MCF 10A (cell line): Measurements from ENCODE around the gene ELMO1. TPM values are rescaled to one million over a fixed set of nuclear protein-coding genes. Genes with fewer than 3 reads are reported as not detected.

ENCODE experiments used
- BruUV-seq: library from RNA; stranded (reverse); fragments of 400-500 nt; replicated peaks from 2 replicates; lab custom pipeline; 2021; lab: Mats Ljungman, UMichigan
- CTCF ChIA-PET: fragments of 300-600 bp; sonication (Branson Sonifier 250); formaldehyde crosslinking; extraction: SDS; loops from one replicate; lab custom pipeline; 2021; ENCODE audit warnings: antibody characterized with exemption, inconsistent platforms; lab: Yijun Ruan, JAX
- POLR2A ChIA-PET: fragments of 300-600, 350-650 bp; sonication (Branson Sonifier 250); formaldehyde crosslinking; extraction: SDS; loops from one replicate; lab custom pipeline; 2020; ENCODE audit warnings: antibody characterized with exemption, inconsistent platforms; lab: Yijun Ruan, JAX
- DNase-seq: peaks from one replicate; pipeline ENCODE4 v3.0.0-alpha.2; 2018; ENCODE audit not compliant: unreplicated experiment
- H3K27ac Mint-ChIP-seq: one replicate; pipeline ENCODE4 v1.8.0; 2022; ENCODE audit warnings: mild to moderate bottlenecking, low read depth, mixed read lengths; ENCODE audit not compliant: unreplicated experiment
- H3K27me3 Mint-ChIP-seq: one replicate; pipeline ENCODE4 v1.8.0; 2022; ENCODE audit warnings: mixed read lengths; ENCODE audit not compliant: insufficient read depth, unreplicated experiment
- H3K36me3 Mint-ChIP-seq: one replicate; pipeline ENCODE4 v1.8.0; 2022; ENCODE audit warnings: mild to moderate bottlenecking, moderate library complexity, mixed read lengths; ENCODE audit not compliant: insufficient read depth, unreplicated experiment
- H3K4me1 Mint-ChIP-seq: one replicate; pipeline ENCODE4 v1.8.0; 2022; ENCODE audit warnings: mixed read lengths; ENCODE audit not compliant: insufficient read depth, unreplicated experiment
- H3K4me3 Mint-ChIP-seq: one replicate; pipeline ENCODE4 v1.8.0; 2022; ENCODE audit warnings: mild to moderate bottlenecking, moderate library complexity, mixed read lengths; ENCODE audit not compliant: unreplicated experiment
- H3K9me3 Mint-ChIP-seq: one replicate; pipeline ENCODE4 v1.8.0; 2022; ENCODE audit warnings: mixed read lengths; ENCODE audit not compliant: unreplicated experiment
- intact Hi-C: fragments of 100-400 bp; cut with micrococcal nuclease; formaldehyde crosslinking; loops from 2 replicates; pipeline ENCODE4 v1.14.1; 2022
- total RNA-seq: library from RNA; stranded (reverse); gene quantifications from 2 replicates; pipeline ENCODE4 v1.2.3, GENCODE V29; 2022
- TF ChIP-seq, protein P1 (sequence below): fragments of 200-600 bp; IDR thresholded peaks from one replicate; pipeline ENCODE4 v1.8.0; 2022; ENCODE audit warnings: antibody characterized with exemption, mild to moderate bottlenecking; ENCODE audit not compliant: unreplicated experiment

Gene ELMO1
- total RNA-seq, 1 experiment from 2014 or later: 0.30 TPM

DNA sequence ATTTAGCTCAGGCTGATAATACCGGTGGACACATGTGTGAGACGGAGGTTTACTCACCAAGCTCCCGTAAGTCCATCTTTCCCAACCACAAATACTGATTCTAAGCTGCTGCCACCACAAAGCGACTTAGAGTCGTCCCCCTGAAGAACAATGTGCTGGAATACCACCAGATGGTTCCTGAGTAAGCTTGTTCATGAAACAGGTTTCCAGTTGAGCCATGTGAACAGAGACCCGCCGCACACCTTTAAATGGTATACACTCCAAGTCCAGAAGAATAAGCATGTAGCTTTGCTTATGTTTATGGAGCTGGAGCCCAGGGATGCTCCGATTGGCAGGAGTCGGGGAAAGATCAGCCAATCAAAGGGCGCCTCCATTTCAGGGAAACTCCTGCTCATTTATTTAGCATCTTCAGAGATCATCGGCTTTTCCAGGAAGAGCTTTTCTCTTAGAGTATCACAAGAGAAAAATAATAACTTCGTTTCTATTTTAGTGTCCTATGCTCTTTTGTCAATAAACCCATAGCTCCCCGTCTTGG is 462.7 kb downstream of the ELMO1 start:
- H3K27ac Mint-ChIP-seq: no peak overlapping the region
- peaks cover 73% of the 10 kb centered on the region for H3K27me3 Mint-ChIP-seq
- H3K36me3 Mint-ChIP-seq: no peaks in the 10 kb centered on the region
- TF ChIP-seq, protein P1, sequence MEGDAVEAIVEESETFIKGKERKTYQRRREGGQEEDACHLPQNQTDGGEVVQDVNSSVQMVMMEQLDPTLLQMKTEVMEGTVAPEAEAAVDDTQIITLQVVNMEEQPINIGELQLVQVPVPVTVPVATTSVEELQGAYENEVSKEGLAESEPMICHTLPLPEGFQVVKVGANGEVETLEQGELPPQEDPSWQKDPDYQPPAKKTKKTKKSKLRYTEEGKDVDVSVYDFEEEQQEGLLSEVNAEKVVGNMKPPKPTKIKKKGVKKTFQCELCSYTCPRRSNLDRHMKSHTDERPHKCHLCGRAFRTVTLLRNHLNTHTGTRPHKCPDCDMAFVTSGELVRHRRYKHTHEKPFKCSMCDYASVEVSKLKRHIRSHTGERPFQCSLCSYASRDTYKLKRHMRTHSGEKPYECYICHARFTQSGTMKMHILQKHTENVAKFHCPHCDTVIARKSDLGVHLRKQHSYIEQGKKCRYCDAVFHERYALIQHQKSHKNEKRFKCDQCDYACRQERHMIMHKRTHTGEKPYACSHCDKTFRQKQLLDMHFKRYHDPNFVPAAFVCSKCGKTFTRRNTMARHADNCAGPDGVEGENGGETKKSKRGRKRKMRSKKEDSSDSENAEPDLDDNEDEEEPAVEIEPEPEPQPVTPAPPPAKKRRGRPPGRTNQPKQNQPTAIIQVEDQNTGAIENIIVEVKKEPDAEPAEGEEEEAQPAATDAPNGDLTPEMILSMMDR: no peak
- CTCF ChIA-PET: interaction anchor here (0.6 to 8.0 kb wide), 28 partner anchors 8 to 544 kb away, joined by 3 to 101 read pairs (median 3); no protein-coding TSS in a partner anchor
- BruUV-seq: no TSS peak
- POLR2A ChIA-PET: interaction anchor here (1.2 kb wide), 1 partner anchor 307 kb away, joined by 3 read pairs; no protein-coding TSS in a partner anchor
- intact Hi-C loops: no loop called here
- no peak for DNase-seq
- H3K4me3 Mint-ChIP-seq: no peak overlapping the region
- no peaks in the 10 kb centered on the region for H3K4me1 Mint-ChIP-seq
- H3K9me3 Mint-ChIP-seq: no peaks in the 10 kb centered on the region

DNA sequence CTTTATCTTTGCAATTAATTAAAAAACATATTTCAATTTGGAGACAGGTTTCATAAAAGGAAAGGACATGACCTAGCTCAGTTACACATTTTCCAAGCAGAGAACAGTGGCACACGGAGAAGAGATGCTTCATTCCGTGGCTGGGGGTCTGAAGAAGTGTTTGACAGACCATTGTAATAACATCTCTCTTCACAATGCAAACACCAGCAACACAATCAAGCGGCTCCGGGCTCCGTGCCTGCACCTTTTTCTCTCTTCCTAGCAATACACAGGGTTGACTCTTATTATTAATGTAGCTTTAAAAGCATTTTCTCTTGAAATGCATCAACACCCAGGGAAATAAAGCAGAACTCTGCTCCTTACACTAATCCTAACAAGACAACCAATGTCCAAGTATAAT is 463.3 kb downstream of the ELMO1 start:
- Mint-ChIP-seq H3K27ac (no peak overlapping the region), H3K36me3 (no peaks in the 10 kb centered on the region), H3K4me1 (no peaks in the 10 kb centered on the region), H3K4me3 (no peak overlapping the region), H3K9me3 (no peaks in the 10 kb centered on the region), H3K27me3 (peaks cover 73% of the 10 kb centered on the region)
- intact Hi-C loops: no loop called here
- ChIA-PET CTCF (interaction anchor here (0.6 to 8.0 kb wide), 20 partner anchors 7 to 544 kb away, joined by 3 to 101 read pairs (median 4); no protein-coding TSS in a partner anchor), POLR2A (interaction anchor here (1.2 kb wide), 1 partner anchor 306 kb away, joined by 3 read pairs; no protein-coding TSS in a partner anchor)
- DNase-seq: no peak
- TF ChIP-seq, protein P1: no peak
- BruUV-seq: no TSS peak

DNA sequence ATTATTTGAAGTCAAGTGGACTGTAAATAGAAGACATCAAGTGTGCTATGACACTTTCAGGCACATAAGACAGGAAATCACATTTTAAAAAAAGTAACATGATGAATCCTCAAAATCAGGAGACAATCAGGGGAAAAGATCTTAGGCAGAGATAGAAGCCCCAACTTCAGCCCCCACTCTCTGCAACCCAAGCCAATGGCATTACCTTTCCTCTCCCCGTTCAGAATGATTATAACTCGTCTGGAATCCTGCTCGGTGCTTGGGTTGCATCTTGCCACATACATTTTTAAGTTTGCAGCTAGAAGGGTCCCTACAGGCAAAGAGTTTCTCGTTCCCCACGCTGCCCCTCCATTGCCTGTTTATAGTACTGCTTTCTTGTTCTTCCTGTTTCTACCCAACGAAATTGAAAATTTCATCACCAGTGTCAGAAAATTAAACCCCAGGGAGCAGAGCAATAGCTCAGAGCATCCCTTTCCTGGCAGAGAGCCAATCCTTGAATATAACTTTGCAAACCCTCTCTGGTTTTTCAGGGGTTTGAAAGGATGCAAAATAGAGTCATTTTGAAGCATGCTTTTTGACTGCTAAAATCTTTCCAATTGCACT is 463.9 kb downstream of the ELMO1 start:
- no peak overlapping the region for H3K4me3 Mint-ChIP-seq
- H3K27me3 Mint-ChIP-seq: peaks cover 70% of the 10 kb centered on the region
- intact Hi-C loops: no loop called here
- no TSS peak for BruUV-seq
- TF ChIP-seq, protein P1: no peak
- no peaks in the 10 kb centered on the region for H3K9me3 Mint-ChIP-seq
- ChIA-PET CTCF (interaction anchor here (0.6 to 8.0 kb wide), 9 partner anchors 9 to 543 kb away, joined by 3 to 101 read pairs (median 6); no protein-coding TSS in a partner anchor), POLR2A (no interaction called here)
- no peaks in the 10 kb centered on the region for H3K36me3 Mint-ChIP-seq
- no peaks in the 10 kb centered on the region for H3K4me1 Mint-ChIP-seq
- H3K27ac Mint-ChIP-seq: no peak overlapping the region
- no peak for DNase-seq

DNA sequence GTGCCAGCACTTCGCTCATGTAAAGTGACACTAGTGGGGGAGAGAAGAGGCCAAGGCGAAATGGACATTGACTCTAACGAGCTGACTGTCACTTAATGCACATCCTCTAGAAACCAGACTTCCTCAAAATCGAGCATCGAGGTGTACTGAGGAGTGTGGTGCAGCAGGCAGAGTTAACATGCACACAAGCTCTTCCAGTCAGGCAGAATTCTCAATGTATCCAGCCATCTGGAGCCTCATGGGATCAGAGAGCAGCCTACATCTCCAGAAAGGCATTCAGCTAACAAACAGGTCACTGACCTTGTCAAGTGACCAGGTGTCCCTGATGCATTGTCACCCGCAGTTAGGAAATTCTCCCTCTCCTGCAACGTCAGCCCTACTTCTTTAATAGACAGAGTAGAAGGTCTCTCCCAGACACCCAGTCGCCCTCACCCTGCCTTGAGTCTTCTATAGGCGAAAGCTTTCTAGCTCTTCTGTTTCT is 464.6 kb downstream of the ELMO1 start:
- Mint-ChIP-seq H3K36me3 (no peaks in the 10 kb centered on the region), H3K9me3 (no peaks in the 10 kb centered on the region), H3K4me1 (no peaks in the 10 kb centered on the region), H3K4me3 (no peak overlapping the region), H3K27me3 (peaks cover 63% of the 10 kb centered on the region), H3K27ac (no peak overlapping the region)
- TF ChIP-seq, protein P1: no peak
- intact Hi-C loops: no loop called here
- no TSS peak for BruUV-seq
- CTCF ChIA-PET: interaction anchor here (0.6 to 8.0 kb wide), 10 partner anchors 9 to 542 kb away, joined by 3 to 101 read pairs (median 4); no protein-coding TSS in a partner anchor
- no peak for DNase-seq
- POLR2A ChIA-PET: interaction anchor here (0.9 to 1.1 kb wide), 2 partner anchors 16 to 39 kb away, joined by 3 read pairs; no protein-coding TSS in a partner anchor
